Measurements from ENCODE around the gene FXYD1. TPM values are rescaled to one million over a fixed set of nuclear protein-coding genes. Genes with fewer than 3 reads are reported as not detected.
"Not testable (repeated sequence)": the region's sequence is repeated elsewhere in the genome, so short reads cannot be mapped to it uniquely, and the experiment has no call there.

Gene FXYD1
- 100 to 1,000 TPM in 11 of 12 donors, not detected in 1; 102 to 315 (median 204) TPM for polyA plus RNA-seq (ENCODE audit: insufficient read length in 12 of 12)
- long read RNA-seq, donor 1, transcript FXYD1-201 (8 exons, 592 nt), result major isoform, 22 of 31 reads
- long read RNA-seq, donor 1, partial matches to known transcripts, result 0 of 31 reads
- long read RNA-seq, donor 1, other reads (novel, unspliced or antisense), result 0 of 31 reads
- long read RNA-seq, donor 2, transcript FXYD1-206 (8 exons, 486 nt), result minor isoform, 27 of 164 reads
- long read RNA-seq, donor 2, transcript FXYD1-201 (8 exons, 592 nt), result major isoform, 84 of 164 reads
- long read RNA-seq, donor 2, transcript FXYD1-211 (8 exons, 690 nt), result minor isoform, 5 of 164 reads
- long read RNA-seq, donor 2, partial matches to known transcripts, result 41 of 164 reads
- long read RNA-seq, donor 2, other reads (novel, unspliced or antisense), result 0 of 164 reads
- long read RNA-seq, donor 3, transcript FXYD1-201 (8 exons, 592 nt), result major isoform, 43 of 83 reads
- long read RNA-seq, donor 3, transcript FXYD1-206 (8 exons, 486 nt), result minor isoform, 9 of 83 reads
- long read RNA-seq, donor 3, transcript FXYD1-209 (5 exons, 620 nt), result minor isoform, 6 of 83 reads
- long read RNA-seq, donor 3, partial matches to known transcripts, result 19 of 83 reads
- long read RNA-seq, donor 3, other reads (novel, unspliced or antisense), result 0 of 83 reads
- long read RNA-seq, donor 4, transcript FXYD1-206 (8 exons, 486 nt), result minor isoform, 14 of 54 reads
- long read RNA-seq, donor 4, transcript FXYD1-201 (8 exons, 592 nt), result major isoform, 29 of 54 reads
- long read RNA-seq, donor 4, partial matches to known transcripts, result 9 of 54 reads
- long read RNA-seq, donor 4, other reads (novel, unspliced or antisense), result 0 of 54 reads
- long read RNA-seq, donor 5, transcript FXYD1-206 (8 exons, 486 nt), result minor isoform, 43 of 208 reads
- long read RNA-seq, donor 5, transcript FXYD1-201 (8 exons, 592 nt), result major isoform, 101 of 208 reads
- long read RNA-seq, donor 5, transcript FXYD1-211 (8 exons, 690 nt), result minor isoform, 7 of 208 reads
- long read RNA-seq, donor 5, transcript FXYD1-209 (5 exons, 620 nt), result minor isoform, 7 of 208 reads
- long read RNA-seq, donor 5, partial matches to known transcripts, result 35 of 208 reads
- long read RNA-seq, donor 5, other reads (novel, unspliced or antisense), result 7 of 208 reads
- long read RNA-seq, donor 6, transcript FXYD1-206 (8 exons, 486 nt), result minor isoform, 13 of 74 reads
- long read RNA-seq, donor 6, transcript FXYD1-209 (5 exons, 620 nt), result minor isoform, 6 of 74 reads
- long read RNA-seq, donor 6, transcript FXYD1-201 (8 exons, 592 nt), result major isoform, 42 of 74 reads
- long read RNA-seq, donor 6, partial matches to known transcripts, result 10 of 74 reads
- long read RNA-seq, donor 6, other reads (novel, unspliced or antisense), result 0 of 74 reads
- long read RNA-seq, donor 7, transcript FXYD1-206 (8 exons, 486 nt), result minor isoform, 14 of 58 reads
- long read RNA-seq, donor 7, transcript FXYD1-201 (8 exons, 592 nt), result major isoform, 26 of 58 reads
- long read RNA-seq, donor 7, partial matches to known transcripts, result 15 of 58 reads
- long read RNA-seq, donor 7, other reads (novel, unspliced or antisense), result 0 of 58 reads
- long read RNA-seq, donor 8, transcript FXYD1-206 (8 exons, 486 nt), result minor isoform, 46 of 189 reads
- long read RNA-seq, donor 8, transcript FXYD1-201 (8 exons, 592 nt), result major isoform, 87 of 189 reads
- long read RNA-seq, donor 8, partial matches to known transcripts, result 43 of 189 reads
- long read RNA-seq, donor 8, other reads (novel, unspliced or antisense), result 6 of 189 reads
- long read RNA-seq, donor 9, transcript FXYD1-206 (8 exons, 486 nt), result minor isoform, 10 of 70 reads
- long read RNA-seq, donor 9, transcript FXYD1-201 (8 exons, 592 nt), result major isoform, 45 of 70 reads
- long read RNA-seq, donor 9, partial matches to known transcripts, result 9 of 70 reads
- long read RNA-seq, donor 9, other reads (novel, unspliced or antisense), result 0 of 70 reads
- long read RNA-seq, donor 10, transcript FXYD1-206 (8 exons, 486 nt), result minor isoform, 17 of 171 reads
- long read RNA-seq, donor 10, transcript FXYD1-211 (8 exons, 690 nt), result minor isoform, 6 of 171 reads
- long read RNA-seq, donor 10, transcript FXYD1-201 (8 exons, 592 nt), result major isoform, 92 of 171 reads
- long read RNA-seq, donor 10, partial matches to known transcripts, result 44 of 171 reads
- long read RNA-seq, donor 10, other reads (novel, unspliced or antisense), result 0 of 171 reads
- long read RNA-seq, donor 11, transcript FXYD1-211 (8 exons, 690 nt), result minor isoform, 5 of 149 reads
- long read RNA-seq, donor 11, transcript FXYD1-201 (8 exons, 592 nt), result major isoform, 71 of 149 reads
- long read RNA-seq, donor 11, transcript FXYD1-206 (8 exons, 486 nt), result minor isoform, 37 of 149 reads
- long read RNA-seq, donor 11, partial matches to known transcripts, result 29 of 149 reads
- long read RNA-seq, donor 11, other reads (novel, unspliced or antisense), result 0 of 149 reads

GRCh38 chr19:35138305-35138892, at the start of gene FXYD1:
Gene FXYD1 (plus strand): TSS chr19:35138824. CDS start chr19:35140080, 1,256 bp downstream.
- DNase-seq, result peak; percentile 87

GRCh38 chr19:35089554-35089953, 49.1 kb upstream of the FXYD1 start:
- DNase-seq, result no peak

DNA sequence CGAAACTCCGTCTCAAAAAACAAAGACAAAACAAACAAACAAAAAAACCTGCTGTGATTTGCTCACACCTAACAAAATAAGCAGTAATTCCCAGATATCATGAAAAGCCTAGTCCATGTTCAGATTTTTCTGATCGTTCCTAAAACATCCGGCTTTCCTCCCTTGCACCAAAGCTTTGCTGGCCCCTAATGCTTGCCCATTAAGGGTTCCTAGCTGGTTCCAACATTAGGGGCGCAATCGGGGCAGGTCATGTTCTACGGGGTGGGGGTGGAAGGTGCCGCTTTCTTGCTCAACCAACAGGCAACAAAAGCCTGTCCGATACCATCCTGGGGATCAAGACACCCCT, 48.5 kb upstream of the FXYD1 start:
- no peak for DNase-seq

GRCh38 chr19:35090506-35091214, 48.0 kb upstream of the FXYD1 start:
- peak; percentile 57 for DNase-seq

DNA sequence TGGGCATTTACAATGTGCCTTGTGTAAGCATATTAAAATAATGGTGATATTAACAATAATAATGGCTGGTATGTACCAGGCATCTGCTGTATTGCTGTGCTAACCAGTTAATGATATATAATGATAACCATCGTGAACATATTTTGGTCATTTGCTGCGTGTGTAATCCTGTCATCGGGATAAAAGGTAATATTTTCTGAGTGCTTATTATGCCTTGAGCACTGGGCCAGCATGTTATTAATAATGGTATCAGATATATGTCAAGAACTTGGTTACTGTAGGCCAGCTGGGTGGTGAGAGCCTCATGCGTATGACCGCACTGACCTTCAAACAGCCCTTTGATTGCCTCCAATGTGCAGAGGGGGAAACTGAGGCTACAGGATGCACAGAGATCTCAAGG, 45.2 kb upstream of the FXYD1 start:
- DNase-seq, result no peak

GRCh38 chr19:35093941-35094647, 44.5 kb upstream of the FXYD1 start:
- DNase-seq, result no peak

DNA sequence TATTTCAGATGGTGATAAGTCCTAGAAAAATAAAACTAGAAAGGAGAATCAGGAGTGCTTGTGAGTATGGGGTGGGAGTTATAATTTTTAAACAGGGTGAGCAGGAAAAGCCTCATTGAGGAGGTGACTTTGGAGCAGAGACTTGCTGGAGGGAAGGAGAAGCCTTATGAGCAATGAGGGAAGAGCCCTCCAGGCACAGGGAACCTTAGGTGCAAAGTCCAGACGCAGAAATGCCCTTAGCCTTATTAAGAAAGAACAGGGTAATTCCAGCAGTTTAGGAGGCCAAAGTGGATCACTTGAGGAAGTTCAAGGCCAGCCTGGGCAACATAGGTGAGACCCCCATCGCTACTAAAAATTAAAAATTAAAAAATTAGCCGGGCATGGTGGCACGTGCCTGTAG, 44.0 kb upstream of the FXYD1 start:
- no peak for DNase-seq

GRCh38 chr19:35095667-35096368, 42.8 kb upstream of the FXYD1 start:
- DNase-seq, result no peak

DNA sequence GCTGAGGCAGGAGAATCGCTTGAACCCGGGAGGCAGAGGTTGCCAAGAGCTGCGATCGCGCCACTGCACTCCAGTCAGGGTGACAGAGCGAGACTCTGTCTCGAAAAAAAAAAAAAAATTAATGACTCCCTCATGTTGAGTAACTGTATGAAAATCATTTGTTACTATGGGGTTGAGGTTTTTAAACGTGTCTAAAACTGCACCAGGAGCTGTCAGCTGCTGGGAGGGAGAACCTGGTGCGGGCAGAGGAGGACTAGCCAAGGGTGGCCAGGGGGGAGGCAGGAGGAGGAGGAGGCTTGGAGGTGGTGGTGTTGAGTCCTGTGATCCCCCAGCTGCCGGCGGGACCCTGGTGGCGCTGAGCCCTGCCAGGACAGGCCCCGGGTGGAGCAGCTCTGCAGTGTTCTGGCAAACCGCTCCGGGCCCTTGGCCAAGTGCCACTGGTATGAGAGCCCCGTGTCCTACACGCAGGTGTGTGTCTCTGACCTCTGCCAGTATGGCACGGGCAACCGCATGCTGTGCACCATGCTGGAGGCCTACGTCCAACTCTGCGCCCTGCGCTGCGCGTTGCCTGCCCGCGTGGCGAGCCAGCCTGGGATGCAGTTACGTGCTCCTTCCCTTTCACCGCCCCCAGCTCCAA, 40.1 kb upstream of the FXYD1 start:
- DNase-seq, result no peak

DNA sequence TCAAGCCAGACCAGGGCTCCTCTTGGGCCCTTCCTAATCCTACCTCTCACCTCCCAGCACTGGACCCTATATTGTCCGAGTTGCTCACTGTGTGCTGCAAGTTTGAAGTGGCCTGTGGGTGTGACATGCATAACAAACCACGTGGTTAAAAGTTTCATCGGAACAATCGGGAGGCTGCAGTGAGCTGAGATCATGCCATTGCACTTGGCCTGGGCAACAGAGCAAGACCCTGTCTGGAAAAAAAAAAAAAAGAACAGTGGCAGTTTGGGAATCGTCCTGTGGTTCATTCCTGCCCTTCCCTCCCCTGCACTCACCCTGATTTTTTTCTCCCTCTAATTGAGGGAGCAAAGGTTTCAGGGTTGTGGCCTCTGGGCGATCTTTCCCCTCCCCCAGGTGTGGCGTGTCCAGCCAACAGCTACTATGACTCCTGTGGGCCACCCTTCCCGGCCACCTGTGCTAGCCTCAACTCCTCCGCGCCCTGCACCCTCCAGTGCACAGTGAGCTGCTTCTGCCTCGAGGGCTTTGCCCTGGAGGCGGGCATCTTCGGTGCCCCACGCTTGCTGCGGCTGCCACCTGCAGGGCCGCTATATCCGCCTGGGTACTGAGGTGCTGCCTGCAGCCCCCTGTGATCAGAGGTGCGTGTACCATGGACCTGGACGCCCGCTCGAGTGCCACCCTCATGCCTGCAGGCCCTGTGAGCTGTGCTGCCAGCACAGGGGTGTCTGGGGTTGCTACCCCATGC, 39.3 kb upstream of the FXYD1 start:
- DNase-seq, result no peak

- DNase-seq, result no peak
These were observed 38.7 kb upstream of the FXYD1 start for GRCh38 chr19:35099897-35100275.

DNA sequence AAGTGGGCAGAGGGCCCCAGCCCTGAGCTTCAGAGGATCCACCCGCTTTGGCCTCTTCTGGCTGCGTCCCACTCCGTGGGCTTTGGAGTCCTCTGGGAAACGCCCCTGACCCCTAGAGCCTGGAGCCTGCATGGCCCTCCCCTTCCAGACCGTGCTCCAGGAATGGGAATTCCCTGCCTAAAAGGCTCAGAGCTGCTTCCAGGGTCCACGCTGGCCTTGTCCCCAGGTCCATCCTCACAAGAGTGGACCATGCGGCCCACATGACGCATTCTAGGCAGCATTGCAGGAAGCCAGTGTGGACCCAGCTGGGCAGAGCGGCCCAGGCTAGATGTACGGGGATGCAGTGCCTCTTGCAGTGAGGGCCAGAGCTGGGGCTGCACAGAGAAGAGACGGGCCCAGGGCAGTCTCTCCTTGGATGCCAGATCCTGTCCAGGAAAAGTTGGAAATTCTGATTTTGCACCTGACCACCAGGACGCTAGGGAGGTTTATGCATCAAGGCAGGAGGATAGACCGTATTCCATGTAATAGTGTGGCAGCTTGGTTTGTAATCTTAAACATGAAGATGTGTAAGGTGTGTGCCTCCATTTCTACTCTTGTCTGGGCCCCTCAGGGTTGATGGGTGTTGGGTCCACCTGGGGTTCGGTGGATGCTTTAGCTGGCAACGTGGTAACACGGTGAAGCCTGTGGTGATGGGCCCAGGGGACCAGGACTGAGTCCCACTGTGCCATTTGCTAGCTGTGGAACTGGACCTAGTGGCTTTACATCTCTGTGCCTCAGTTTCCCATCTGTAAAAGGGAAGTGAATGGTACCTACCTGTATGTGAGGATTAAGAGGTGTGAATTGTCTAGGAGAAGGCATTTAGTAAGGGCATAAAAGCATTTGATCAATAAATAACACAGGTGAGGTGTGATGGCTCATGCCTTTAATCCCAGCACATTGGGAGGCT, 37.8 kb upstream of the FXYD1 start:
- no peak for DNase-seq

- not testable (repeated sequence) for DNase-seq
These were observed 36.7 kb upstream of the FXYD1 start for GRCh38 chr19:35101949-35102348.

DNA sequence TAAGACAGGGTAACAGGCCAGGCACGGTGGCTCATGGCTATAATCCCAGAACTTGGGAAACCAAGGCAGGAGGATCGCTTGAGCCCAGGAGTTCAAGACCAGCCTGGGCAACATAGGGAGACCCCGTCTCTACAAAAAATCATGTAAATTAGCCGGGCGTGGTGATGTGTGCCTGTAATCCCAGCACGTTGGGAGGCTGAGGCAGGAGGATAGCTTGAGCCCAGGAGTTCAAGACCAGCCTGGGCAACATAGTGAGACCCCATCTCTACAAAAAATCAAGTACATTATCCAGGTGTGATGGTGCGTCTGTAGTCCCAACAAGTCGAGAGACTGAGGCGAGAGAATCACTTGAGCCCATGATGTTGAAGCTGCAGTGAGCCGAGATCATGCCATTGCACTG, 35.0 kb upstream of the FXYD1 start:
- not testable (repeated sequence) for DNase-seq

- no peak for DNase-seq
These were observed 34.3 kb upstream of the FXYD1 start for GRCh38 chr19:35104361-35104760.
